Keratinocyte (primary cell): ENCODE results near the gene ADSL.

ENCODE experiments used
- EZH2 ChIP-seq: IDR thresholded peaks from one replicate; pipeline ENCODE4 v1.6.1; 2012; ENCODE audit warnings: inconsistent platforms, mild to moderate bottlenecking, low read length, moderate library complexity
- TF ChIP-seq, protein P1 (sequence below), 3 experiments: IDR thresholded peaks in 1 of 3; conservative IDR thresholded peaks in 1 of 3; optimal IDR thresholded peaks in 1 of 3; 2 replicates in 2 of 3; 3 replicates in 1 of 3; pipeline versions ENCODE3 to v1.5.1; 2011; ENCODE audit warnings: low read length in 3 of 3, mild to moderate bottlenecking in 3 of 3, moderate library complexity in 2 of 3, control low read depth in 1 of 3, inconsistent platforms in 1 of 3; ENCODE audit not compliant: insufficient read depth in 2 of 3; ENCODE audit errors: extremely low read depth in 1 of 3

DNA sequence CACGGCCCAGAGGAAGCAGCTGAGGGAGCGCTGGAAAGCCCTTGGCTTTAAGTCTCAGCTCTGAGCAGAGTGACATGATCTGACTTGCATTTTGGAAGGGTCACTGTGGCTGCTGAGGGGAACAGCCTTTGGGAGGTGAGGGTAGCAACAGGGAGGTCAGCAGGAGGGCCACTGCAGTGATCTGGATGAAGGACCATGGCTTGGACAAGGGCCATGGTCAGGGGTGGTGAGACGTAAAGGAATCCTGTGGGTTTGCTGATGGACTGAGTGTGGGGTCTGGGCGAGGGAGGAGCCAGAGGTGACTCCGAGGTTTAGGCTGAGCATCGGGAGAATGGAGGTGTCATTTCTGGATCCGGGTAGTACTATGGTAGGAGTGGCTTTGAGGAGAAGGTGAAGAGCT is 57.4 kb downstream of the ADSL start:
- TF ChIP-seq, protein P1, sequence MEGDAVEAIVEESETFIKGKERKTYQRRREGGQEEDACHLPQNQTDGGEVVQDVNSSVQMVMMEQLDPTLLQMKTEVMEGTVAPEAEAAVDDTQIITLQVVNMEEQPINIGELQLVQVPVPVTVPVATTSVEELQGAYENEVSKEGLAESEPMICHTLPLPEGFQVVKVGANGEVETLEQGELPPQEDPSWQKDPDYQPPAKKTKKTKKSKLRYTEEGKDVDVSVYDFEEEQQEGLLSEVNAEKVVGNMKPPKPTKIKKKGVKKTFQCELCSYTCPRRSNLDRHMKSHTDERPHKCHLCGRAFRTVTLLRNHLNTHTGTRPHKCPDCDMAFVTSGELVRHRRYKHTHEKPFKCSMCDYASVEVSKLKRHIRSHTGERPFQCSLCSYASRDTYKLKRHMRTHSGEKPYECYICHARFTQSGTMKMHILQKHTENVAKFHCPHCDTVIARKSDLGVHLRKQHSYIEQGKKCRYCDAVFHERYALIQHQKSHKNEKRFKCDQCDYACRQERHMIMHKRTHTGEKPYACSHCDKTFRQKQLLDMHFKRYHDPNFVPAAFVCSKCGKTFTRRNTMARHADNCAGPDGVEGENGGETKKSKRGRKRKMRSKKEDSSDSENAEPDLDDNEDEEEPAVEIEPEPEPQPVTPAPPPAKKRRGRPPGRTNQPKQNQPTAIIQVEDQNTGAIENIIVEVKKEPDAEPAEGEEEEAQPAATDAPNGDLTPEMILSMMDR (optimal IDR thresholded peaks at IDR 0.05 in 1 of 3, IDR thresholded peaks at IDR 0.05 in 1 of 3, conservative IDR thresholded peaks at IDR 0.05 in 1 of 3; ENCODE audit: extremely low read depth in 1 of 3, insufficient read depth in 2 of 3, low read length in 3 of 3): no peak
- no peak for TF ChIP-seq EZH2
